ENCODE measurements around the gene IL12RB1.
"Not testable (repeated sequence)": the region's sequence is repeated elsewhere in the genome, so short reads cannot be mapped to it uniquely, and the experiment has no call there.

Gene IL12RB1

DNA sequence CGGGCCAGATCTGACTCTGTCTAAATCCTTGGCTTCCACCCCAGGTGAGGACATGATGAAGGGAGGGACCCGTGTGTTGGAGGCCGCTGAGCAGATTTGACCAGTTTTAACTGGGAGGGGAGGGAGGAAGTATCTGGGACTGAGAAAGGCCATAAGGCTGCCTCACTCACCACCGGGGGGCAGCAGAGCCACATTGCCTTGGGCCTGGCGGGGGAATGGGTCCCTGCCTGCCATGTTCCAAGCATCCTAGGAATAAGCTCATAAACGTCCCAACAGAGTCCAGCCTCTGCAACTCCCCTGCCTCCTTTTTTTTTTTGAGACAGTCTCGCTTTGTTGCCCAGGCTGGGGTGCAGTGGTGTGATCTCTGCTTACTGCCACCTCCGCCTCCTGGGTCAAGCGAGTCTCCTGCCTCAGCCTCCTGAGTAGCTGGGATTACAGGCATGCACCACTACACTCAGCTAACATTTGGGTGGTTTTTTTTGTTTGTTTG, 26.3 kb upstream of the IL12RB1 start:
- no peaks in the 10 kb centered on the region for H3K9me3 ChIP-seq (ENCODE audit: control insufficient read depth, low read length)
- no peak overlapping the region for H3K4me3 ChIP-seq (ENCODE audit: insufficient read depth, low read depth, low read length, poor library complexity, severe bottlenecking)
- peaks cover 3% of the 10 kb centered on the region for H3K36me3 ChIP-seq (ENCODE audit: control insufficient read depth, insufficient read depth, low read length)
- DNase-seq, result peak; percentile 43 to 61 (median 45)
- no peaks in the 10 kb centered on the region for H3K27me3 ChIP-seq (replicated peaks; ENCODE audit: control insufficient read depth, insufficient read depth, low read length, poor library complexity, severe bottlenecking)
- H3K4me1 ChIP-seq (ENCODE audit: control insufficient read depth, insufficient read depth, low read length, poor library complexity, severe bottlenecking), result peaks cover 21% of the 10 kb centered on the region
- no peak overlapping the region for H3K27ac ChIP-seq (ENCODE audit: insufficient read depth, low read length, poor library complexity, severe bottlenecking)

DNA sequence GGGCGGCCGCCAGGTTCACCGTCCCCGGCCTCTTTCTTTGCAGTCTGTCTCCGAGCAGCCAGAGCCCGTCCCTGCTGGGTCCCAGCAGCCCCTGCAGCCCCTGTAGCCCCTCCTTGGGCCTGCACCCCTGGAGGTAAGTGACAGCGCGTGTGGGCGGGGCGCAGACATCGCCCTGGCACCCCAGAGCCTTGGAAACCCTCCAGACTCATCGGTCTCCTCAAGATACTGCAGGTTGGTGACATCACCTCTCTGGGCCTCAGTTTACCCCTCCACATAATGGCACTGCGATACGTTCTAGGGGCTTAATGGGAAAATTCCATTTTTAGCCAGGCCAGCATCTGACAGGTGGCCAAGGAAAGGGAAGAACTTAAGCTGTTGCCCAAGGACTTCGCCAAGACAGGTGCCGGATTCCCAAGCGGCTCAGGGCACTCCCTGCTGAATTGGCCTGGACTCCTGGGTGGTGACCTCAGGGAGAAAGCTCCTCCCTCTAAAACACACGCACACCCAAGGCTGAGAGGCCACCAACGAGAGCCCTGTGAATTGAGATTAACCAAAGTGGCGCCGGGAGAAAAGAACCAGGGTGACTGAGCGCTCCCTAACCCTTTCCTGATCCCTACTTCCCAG, 24.0 kb upstream of the IL12RB1 start:
- Histone ChIP-seq H3K27me3 (replicated peaks; ENCODE audit: control insufficient read depth, insufficient read depth, low read length, poor library complexity, severe bottlenecking) (no peaks in the 10 kb centered on the region), H3K36me3 (ENCODE audit: control insufficient read depth, insufficient read depth, low read length) (peaks cover 3% of the 10 kb centered on the region), H3K27ac (ENCODE audit: insufficient read depth, low read length, poor library complexity, severe bottlenecking) (no peak overlapping the region), H3K9me3 (ENCODE audit: control insufficient read depth, low read length) (no peaks in the 10 kb centered on the region), H3K4me1 (ENCODE audit: control insufficient read depth, insufficient read depth, low read length, poor library complexity, severe bottlenecking) (peaks cover 15% of the 10 kb centered on the region), H3K4me3 (ENCODE audit: insufficient read depth, low read depth, low read length, poor library complexity, severe bottlenecking) (peak overlapping the region; percentile 66)
- DNase-seq, result no peak

DNA sequence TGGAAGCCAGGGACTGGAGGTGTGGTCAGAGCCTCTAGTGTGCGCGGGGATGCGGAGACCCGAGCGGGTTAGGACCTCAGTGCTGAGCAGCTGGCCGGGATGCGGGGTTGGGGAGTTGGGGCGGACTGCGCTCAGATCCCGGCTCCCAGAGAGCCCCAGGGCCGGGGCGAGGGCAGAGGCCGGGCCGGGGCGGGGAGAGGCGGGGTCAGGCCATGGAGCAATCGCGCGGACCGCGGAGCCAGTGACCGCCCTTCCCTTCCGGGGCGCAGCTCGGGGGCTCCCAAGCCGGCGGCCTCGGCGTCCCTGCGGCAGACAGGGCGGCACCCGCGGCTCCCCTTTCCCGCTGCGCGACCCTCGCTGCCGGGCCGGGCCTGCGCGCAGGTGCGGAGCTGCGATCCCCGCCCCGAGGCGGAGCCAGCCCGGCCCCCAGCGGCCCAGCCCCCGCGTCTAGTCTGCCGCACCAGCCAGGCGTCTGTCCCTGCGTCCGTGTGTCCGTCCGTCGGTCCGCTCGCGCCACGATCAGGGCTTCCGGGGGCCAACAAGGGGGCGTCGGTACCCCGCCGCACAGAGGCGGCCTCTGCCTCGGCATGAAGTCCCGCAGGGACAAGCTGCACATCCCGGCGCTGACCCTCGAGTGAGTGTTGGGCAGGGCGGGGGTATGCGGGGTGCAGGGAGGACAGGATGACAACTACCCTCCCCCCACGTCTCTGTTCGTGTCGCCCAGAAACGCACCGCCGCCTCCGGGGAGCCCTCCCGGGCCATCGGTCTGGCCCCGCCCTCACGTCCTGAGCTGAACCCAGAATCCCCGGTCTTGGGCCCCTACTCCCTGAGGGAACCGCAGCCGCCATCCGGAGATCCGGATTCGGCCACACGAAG, 23.2 kb upstream of the IL12RB1 start:
- DNase-seq, result peak in 1 of 3 donors; percentile 23
- no peaks in the 10 kb centered on the region for H3K27me3 ChIP-seq (replicated peaks; ENCODE audit: control insufficient read depth, insufficient read depth, low read length, poor library complexity, severe bottlenecking)
- peaks cover 15% of the 10 kb centered on the region for H3K4me1 ChIP-seq (ENCODE audit: control insufficient read depth, insufficient read depth, low read length, poor library complexity, severe bottlenecking)
- H3K4me3 ChIP-seq (ENCODE audit: insufficient read depth, low read depth, low read length, poor library complexity, severe bottlenecking), result peak overlapping the region; percentile 66
- H3K27ac ChIP-seq (ENCODE audit: insufficient read depth, low read length, poor library complexity, severe bottlenecking), result peak overlapping the region; percentile 66
- H3K36me3 ChIP-seq (ENCODE audit: control insufficient read depth, insufficient read depth, low read length), result no peaks in the 10 kb centered on the region
- H3K9me3 ChIP-seq (ENCODE audit: control insufficient read depth, low read length), result no peaks in the 10 kb centered on the region

- no peak for DNase-seq
- Histone ChIP-seq H3K27ac (ENCODE audit: insufficient read depth, low read length, poor library complexity, severe bottlenecking) (peak overlapping the region; percentile 66), H3K36me3 (ENCODE audit: control insufficient read depth, insufficient read depth, low read length) (no peaks in the 10 kb centered on the region), H3K9me3 (ENCODE audit: control insufficient read depth, low read length) (no peaks in the 10 kb centered on the region), H3K27me3 (replicated peaks; ENCODE audit: control insufficient read depth, insufficient read depth, low read length, poor library complexity, severe bottlenecking) (no peaks in the 10 kb centered on the region), H3K4me3 (ENCODE audit: insufficient read depth, low read depth, low read length, poor library complexity, severe bottlenecking) (peak overlapping the region; percentile 66), H3K4me1 (ENCODE audit: control insufficient read depth, insufficient read depth, low read length, poor library complexity, severe bottlenecking) (peaks cover 21% of the 10 kb centered on the region)
Observed at GRCh38 chr19:18109341-18109732, 22.6 kb upstream of the IL12RB1 start.

DNA sequence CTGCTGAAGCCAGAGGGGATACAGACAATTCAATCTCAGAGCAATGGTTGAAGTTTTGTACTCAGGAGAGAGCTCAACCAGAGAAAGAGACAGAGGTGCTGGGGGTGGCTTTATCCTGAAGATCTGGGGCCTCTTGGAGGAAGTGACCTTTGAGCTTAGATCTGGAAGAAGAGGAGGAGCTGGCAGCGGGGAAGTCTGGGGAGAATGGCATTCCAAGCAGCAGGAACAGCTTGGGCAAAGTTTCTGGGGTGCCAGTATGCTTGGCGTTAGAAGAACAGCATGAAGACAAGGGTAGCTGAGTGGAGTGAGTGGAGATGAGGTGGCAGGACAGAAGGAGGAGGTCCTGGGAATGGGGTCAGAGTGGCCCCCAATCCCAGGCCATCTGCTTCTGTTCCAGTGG, 22.2 kb upstream of the IL12RB1 start:
- DNase-seq, result no peak
- Histone ChIP-seq H3K27ac (ENCODE audit: insufficient read depth, low read length, poor library complexity, severe bottlenecking) (peak overlapping the region; percentile 37), H3K27me3 (replicated peaks; ENCODE audit: control insufficient read depth, insufficient read depth, low read length, poor library complexity, severe bottlenecking) (no peaks in the 10 kb centered on the region), H3K9me3 (ENCODE audit: control insufficient read depth, low read length) (no peaks in the 10 kb centered on the region), H3K4me1 (ENCODE audit: control insufficient read depth, insufficient read depth, low read length, poor library complexity, severe bottlenecking) (peaks cover 24% of the 10 kb centered on the region), H3K36me3 (ENCODE audit: control insufficient read depth, insufficient read depth, low read length) (no peaks in the 10 kb centered on the region), H3K4me3 (ENCODE audit: insufficient read depth, low read depth, low read length, poor library complexity, severe bottlenecking) (no peak overlapping the region)

DNA sequence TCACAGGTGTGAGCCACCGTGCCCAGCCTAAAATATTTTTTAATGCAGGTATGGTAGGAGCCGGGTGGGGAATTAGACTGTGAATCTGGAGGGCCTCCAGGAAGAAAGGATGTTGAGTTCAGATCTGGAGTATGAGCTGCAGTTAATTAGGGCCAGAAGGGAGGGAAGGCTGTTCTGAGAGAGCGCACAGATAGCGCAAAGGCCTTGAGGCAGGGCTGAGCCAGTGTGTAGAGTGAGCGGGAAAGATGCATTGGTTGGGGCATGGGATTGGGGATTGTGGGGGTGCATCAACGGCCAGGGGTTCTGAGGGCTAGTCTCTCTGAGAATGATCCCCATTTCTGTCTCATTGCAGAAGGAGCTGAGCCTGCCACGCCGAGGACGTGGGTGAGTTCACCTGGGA, 20.5 kb upstream of the IL12RB1 start:
- H3K27ac ChIP-seq (ENCODE audit: insufficient read depth, low read length, poor library complexity, severe bottlenecking), result no peak overlapping the region
- no peak for DNase-seq
- no peaks in the 10 kb centered on the region for H3K36me3 ChIP-seq (ENCODE audit: control insufficient read depth, insufficient read depth, low read length)
- no peaks in the 10 kb centered on the region for H3K27me3 ChIP-seq (replicated peaks; ENCODE audit: control insufficient read depth, insufficient read depth, low read length, poor library complexity, severe bottlenecking)
- no peaks in the 10 kb centered on the region for H3K9me3 ChIP-seq (ENCODE audit: control insufficient read depth, low read length)
- no peak overlapping the region for H3K4me3 ChIP-seq (ENCODE audit: insufficient read depth, low read depth, low read length, poor library complexity, severe bottlenecking)
- H3K4me1 ChIP-seq (ENCODE audit: control insufficient read depth, insufficient read depth, low read length, poor library complexity, severe bottlenecking), result peaks cover 24% of the 10 kb centered on the region

DNA sequence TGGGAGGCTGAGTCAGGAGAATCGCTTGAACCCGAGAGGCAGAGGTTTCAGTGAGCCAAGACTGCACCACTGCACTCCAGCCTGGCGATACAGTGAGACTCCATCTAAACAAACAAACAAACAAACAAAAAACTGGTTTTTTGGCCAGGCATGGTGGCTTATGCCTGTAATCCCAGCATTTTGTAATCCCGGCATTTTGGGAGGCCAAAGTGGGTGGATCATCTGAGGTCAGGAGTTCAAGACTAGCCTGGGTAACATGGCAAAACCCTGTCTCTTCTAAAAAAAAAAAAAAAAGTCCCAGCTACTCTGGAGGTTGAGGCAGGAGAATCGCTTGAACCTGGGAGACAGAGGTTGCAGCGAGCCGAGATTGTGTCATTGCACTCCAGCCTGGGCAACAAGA, 18.5 kb upstream of the IL12RB1 start:
- H3K27me3 ChIP-seq (replicated peaks; ENCODE audit: control insufficient read depth, insufficient read depth, low read length, poor library complexity, severe bottlenecking); H3K4me3 ChIP-seq (ENCODE audit: insufficient read depth, low read depth, low read length, poor library complexity, severe bottlenecking); H3K27ac ChIP-seq (ENCODE audit: insufficient read depth, low read length, poor library complexity, severe bottlenecking); H3K36me3 ChIP-seq (ENCODE audit: control insufficient read depth, insufficient read depth, low read length); H3K9me3 ChIP-seq (ENCODE audit: control insufficient read depth, low read length); DNase-seq: not testable (repeated sequence)
- H3K4me1 ChIP-seq (ENCODE audit: control insufficient read depth, insufficient read depth, low read length, poor library complexity, severe bottlenecking), result peaks cover 18% of the 10 kb centered on the region

GRCh38 chr19:18104793-18105131, 18.0 kb upstream of the IL12RB1 start:
- Histone ChIP-seq H3K9me3 (ENCODE audit: control insufficient read depth, low read length) (no peaks in the 10 kb centered on the region), H3K27me3 (replicated peaks; ENCODE audit: control insufficient read depth, insufficient read depth, low read length, poor library complexity, severe bottlenecking) (no peaks in the 10 kb centered on the region), H3K36me3 (ENCODE audit: control insufficient read depth, insufficient read depth, low read length) (no peaks in the 10 kb centered on the region), H3K4me1 (ENCODE audit: control insufficient read depth, insufficient read depth, low read length, poor library complexity, severe bottlenecking) (peaks cover 15% of the 10 kb centered on the region), H3K27ac (ENCODE audit: insufficient read depth, low read length, poor library complexity, severe bottlenecking) (no peak overlapping the region), H3K4me3 (ENCODE audit: insufficient read depth, low read depth, low read length, poor library complexity, severe bottlenecking) (peak overlapping the region; percentile 57)
- no peak for DNase-seq

DNA sequence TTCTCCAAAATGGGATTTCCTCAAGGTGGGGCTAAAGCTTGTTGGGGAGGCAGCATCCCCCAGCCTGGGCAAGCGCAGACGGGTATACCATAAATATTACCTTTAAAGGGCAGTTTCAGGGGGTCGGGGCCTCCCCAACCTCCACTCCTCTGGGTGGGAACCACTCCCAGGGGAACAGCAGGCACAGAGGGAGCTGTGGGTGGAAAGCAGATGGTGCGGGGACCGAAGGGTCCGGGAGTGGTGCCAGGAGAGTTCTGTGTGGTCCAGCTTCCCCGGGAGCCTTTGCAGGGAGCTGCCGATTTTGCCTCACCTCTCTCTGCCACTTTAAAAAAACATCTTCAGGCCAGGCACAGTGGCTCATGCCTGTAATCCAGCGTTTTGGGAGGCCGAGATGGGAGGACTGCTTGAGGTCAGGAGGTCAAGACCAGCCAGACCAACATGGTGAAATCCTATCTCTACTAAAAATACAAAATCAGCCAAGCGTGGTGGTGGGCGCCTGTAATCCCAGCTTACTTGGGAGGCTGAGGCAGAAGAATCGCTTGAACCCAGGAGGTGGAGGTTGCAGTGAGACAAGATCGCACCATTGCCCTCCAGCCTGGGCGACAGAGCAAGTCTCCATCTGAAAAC, 16.3 kb upstream of the IL12RB1 start:
- Histone ChIP-seq H3K4me3 (ENCODE audit: insufficient read depth, low read depth, low read length, poor library complexity, severe bottlenecking) (no peak overlapping the region), H3K4me1 (ENCODE audit: control insufficient read depth, insufficient read depth, low read length, poor library complexity, severe bottlenecking) (peaks cover 25% of the 10 kb centered on the region), H3K27me3 (replicated peaks; ENCODE audit: control insufficient read depth, insufficient read depth, low read length, poor library complexity, severe bottlenecking) (no peaks in the 10 kb centered on the region), H3K9me3 (ENCODE audit: control insufficient read depth, low read length) (no peaks in the 10 kb centered on the region), H3K27ac (ENCODE audit: insufficient read depth, low read length, poor library complexity, severe bottlenecking) (no peak overlapping the region), H3K36me3 (ENCODE audit: control insufficient read depth, insufficient read depth, low read length) (no peaks in the 10 kb centered on the region)
- no peak for DNase-seq

- DNase-seq, result no peak
- H3K36me3 ChIP-seq (ENCODE audit: control insufficient read depth, insufficient read depth, low read length), result no peaks in the 10 kb centered on the region
- H3K4me1 ChIP-seq (ENCODE audit: control insufficient read depth, insufficient read depth, low read length, poor library complexity, severe bottlenecking), result peaks cover 29% of the 10 kb centered on the region
- no peak overlapping the region for H3K4me3 ChIP-seq (ENCODE audit: insufficient read depth, low read depth, low read length, poor library complexity, severe bottlenecking)
- no peaks in the 10 kb centered on the region for H3K27me3 ChIP-seq (replicated peaks; ENCODE audit: control insufficient read depth, insufficient read depth, low read length, poor library complexity, severe bottlenecking)
- no peak overlapping the region for H3K27ac ChIP-seq (ENCODE audit: insufficient read depth, low read length, poor library complexity, severe bottlenecking)
- H3K9me3 ChIP-seq (ENCODE audit: control insufficient read depth, low read length), result no peaks in the 10 kb centered on the region
Observed at GRCh38 chr19:18101268-18101667, 14.5 kb upstream of the IL12RB1 start.
